ENCODE results near the gene HDAC1.
A peak's percentile ranks its signal among the peaks of the same experiment; 100 is the strongest.
"Not testable (repeated sequence)": the region's sequence is repeated elsewhere in the genome, so short reads cannot be mapped to it uniquely, and the experiment has no call there.

Gene HDAC1

GRCh38 chr1:32274646-32275340 lies 17.1 kb upstream of the HDAC1 start:
- no peak for DNase-seq (ENCODE audit: low spot score)

- no peak for DNase-seq (ENCODE audit: low spot score)
Observed at GRCh38 chr1:32275424-32275823, 16.5 kb upstream of the HDAC1 start.

- no peak for DNase-seq (ENCODE audit: low spot score)
Observed at GRCh38 chr1:32276032-32276782, 15.7 kb upstream of the HDAC1 start.

GRCh38 chr1:32284777-32285176 lies 7.1 kb upstream of the HDAC1 start:
- not testable (repeated sequence) for DNase-seq (ENCODE audit: low spot score)

- no peak for DNase-seq (ENCODE audit: low spot score)
Observed at GRCh38 chr1:32285658-32286057, 6.2 kb upstream of the HDAC1 start.

- DNase-seq (ENCODE audit: low spot score): no peak
Observed at GRCh38 chr1:32286763-32287162, 5.1 kb upstream of the HDAC1 start.

GRCh38 chr1:32289256-32289655 lies 2.6 kb upstream of the HDAC1 start:
- DNase-seq (ENCODE audit: low spot score): no peak

GRCh38 chr1:32291145-32291707 lies 657 bp upstream of the HDAC1 start:
- no peak for DNase-seq (ENCODE audit: low spot score)

GRCh38 chr1:32298211-32298610 lies 6.3 kb downstream of the HDAC1 start:
- DNase-seq (ENCODE audit: low spot score): not testable (repeated sequence)

- DNase-seq (ENCODE audit: low spot score): no peak
Observed at GRCh38 chr1:32299327-32299726, 7.4 kb downstream of the HDAC1 start.

- no peak for DNase-seq (ENCODE audit: low spot score)
Observed at GRCh38 chr1:32303358-32303757, 11.5 kb downstream of the HDAC1 start.

GRCh38 chr1:32303997-32304622 lies 12.2 kb downstream of the HDAC1 start:
- DNase-seq (ENCODE audit: low spot score): no peak

GRCh38 chr1:32305310-32305709 lies 13.4 kb downstream of the HDAC1 start:
- no peak for DNase-seq (ENCODE audit: low spot score)

GRCh38 chr1:32307324-32307723 lies 15.4 kb downstream of the HDAC1 start:
- no peak for DNase-seq (ENCODE audit: low spot score)

- DNase-seq (ENCODE audit: low spot score): no peak
Observed at GRCh38 chr1:32309960-32310359, 18.1 kb downstream of the HDAC1 start.

- peak; percentile 52 for DNase-seq (ENCODE audit: low spot score)
Observed at GRCh38 chr1:32311709-32312393, 20.0 kb downstream of the HDAC1 start.

GRCh38 chr1:32316903-32317277 lies 25.0 kb downstream of the HDAC1 start:
- DNase-seq (ENCODE audit: low spot score): no peak

GRCh38 chr1:32318127-32318869 lies 26.4 kb downstream of the HDAC1 start:
- no peak for DNase-seq (ENCODE audit: low spot score)

GRCh38 chr1:32321712-32322291 lies 29.9 kb downstream of the HDAC1 start:
- DNase-seq (ENCODE audit: low spot score): no peak

GRCh38 chr1:32327204-32327603 lies 35.3 kb downstream of the HDAC1 start:
- DNase-seq (ENCODE audit: low spot score): no peak

- no peak for DNase-seq (ENCODE audit: low spot score)
Observed at GRCh38 chr1:32329931-32330466, 38.1 kb downstream of the HDAC1 start.

Measured in D341Med (cell line).